Tibial nerve (tissue), 3 donors: ENCODE data around the gene CHAMP1.

Experiments used
- CTCF ChIP-seq, 5 experiments: fragments of 200-600 bp in 3 of 5; fragments of 450-650 bp in 2 of 5; sonication (generic) in 3 of 5; IDR thresholded peaks; one replicate each; pipeline ENCODE4 v1.5.1; 2016 to 2019; ENCODE audit warnings: antibody characterized with exemption in 5 of 5, mild to moderate bottlenecking in 3 of 5, moderate library complexity in 2 of 5
- POLR2A ChIP-seq, 2 donors: fragments of 450-650 bp; IDR thresholded peaks; one replicate each; pipeline ENCODE4 v1.6.1; 2017; ENCODE audit warnings: antibody characterized with exemption in 2 of 2, mild to moderate bottlenecking in 2 of 2, moderate library complexity in 2 of 2

- no peak for TF ChIP-seq CTCF (IDR thresholded peaks at IDR 0.05)
- no peak for TF ChIP-seq POLR2A (IDR thresholded peaks at IDR 0.05)
Measured at GRCh38 chr13:114299604-114300305, 14.5 kb upstream of the CHAMP1 start.
